ENCODE data around the gene MALSU1. TPM values are rescaled to one million over a fixed set of nuclear protein-coding genes. Genes with fewer than 3 reads are reported as not detected.

The MALSU1 gene
- total RNA-seq, 1 donor from 2014 or later, result 62.3 TPM

GRCh38 chr7:23291957-23292560 lies 7.1 kb upstream of the MALSU1 start:
- Histone ChIP-seq H3K4me2 (ENCODE audit: low read length) (no peak overlapping the region), H3K36me3 (ENCODE audit: insufficient read depth, low read length) (no peaks in the 10 kb centered on the region), H3K4me1 (ENCODE audit: insufficient read depth, low read length) (no peaks in the 10 kb centered on the region), H3K79me2 (ENCODE audit: insufficient read depth, low read length) (no peaks in the 10 kb centered on the region), H3K4me3 (ENCODE audit: insufficient read depth, low read depth, low read length) (no peak overlapping the region), H3K9me3 (ENCODE audit: insufficient read depth, low read depth, low read length) (no peaks in the 10 kb centered on the region), H3K9ac (ENCODE audit: low read length) (no peak overlapping the region), H2AFZ (ENCODE audit: low read depth, low read length) (no peak overlapping the region), H3K27ac (ENCODE audit: low read depth, low read length) (no peak overlapping the region), H3K27me3 (ENCODE audit: insufficient read depth, low read length) (no peaks in the 10 kb centered on the region), H4K20me1 (ENCODE audit: insufficient read depth, low read length) (no peaks in the 10 kb centered on the region)
- no peak for DNase-seq (ENCODE audit: low read depth)
- no peaks in the 10 kb centered on the region for H3K9me3 Mint-ChIP-seq (ENCODE audit: unreplicated experiment)
- no peak overlapping the region for H3K27ac Mint-ChIP-seq (ENCODE audit: unreplicated experiment)
- H3K4me3 Mint-ChIP-seq (ENCODE audit: unreplicated experiment), result no peak overlapping the region
- no peak for TF ChIP-seq EZH2 (IDR thresholded peaks at IDR 0.05; ENCODE audit: insufficient read depth, low read length)
- TF ChIP-seq, protein P1, sequence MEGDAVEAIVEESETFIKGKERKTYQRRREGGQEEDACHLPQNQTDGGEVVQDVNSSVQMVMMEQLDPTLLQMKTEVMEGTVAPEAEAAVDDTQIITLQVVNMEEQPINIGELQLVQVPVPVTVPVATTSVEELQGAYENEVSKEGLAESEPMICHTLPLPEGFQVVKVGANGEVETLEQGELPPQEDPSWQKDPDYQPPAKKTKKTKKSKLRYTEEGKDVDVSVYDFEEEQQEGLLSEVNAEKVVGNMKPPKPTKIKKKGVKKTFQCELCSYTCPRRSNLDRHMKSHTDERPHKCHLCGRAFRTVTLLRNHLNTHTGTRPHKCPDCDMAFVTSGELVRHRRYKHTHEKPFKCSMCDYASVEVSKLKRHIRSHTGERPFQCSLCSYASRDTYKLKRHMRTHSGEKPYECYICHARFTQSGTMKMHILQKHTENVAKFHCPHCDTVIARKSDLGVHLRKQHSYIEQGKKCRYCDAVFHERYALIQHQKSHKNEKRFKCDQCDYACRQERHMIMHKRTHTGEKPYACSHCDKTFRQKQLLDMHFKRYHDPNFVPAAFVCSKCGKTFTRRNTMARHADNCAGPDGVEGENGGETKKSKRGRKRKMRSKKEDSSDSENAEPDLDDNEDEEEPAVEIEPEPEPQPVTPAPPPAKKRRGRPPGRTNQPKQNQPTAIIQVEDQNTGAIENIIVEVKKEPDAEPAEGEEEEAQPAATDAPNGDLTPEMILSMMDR (IDR thresholded peaks at IDR 0.05; ENCODE audit: insufficient read depth, low read depth, low read length), result no peak
- peaks cover 2% of the 10 kb centered on the region for H3K4me1 Mint-ChIP-seq (ENCODE audit: low read depth, unreplicated experiment)
- FAIRE-seq, result no peak
- no peaks in the 10 kb centered on the region for H3K36me3 Mint-ChIP-seq (ENCODE audit: low read depth, unreplicated experiment)
- H3K27me3 Mint-ChIP-seq (ENCODE audit: low read depth, unreplicated experiment), result no peaks in the 10 kb centered on the region

DNA sequence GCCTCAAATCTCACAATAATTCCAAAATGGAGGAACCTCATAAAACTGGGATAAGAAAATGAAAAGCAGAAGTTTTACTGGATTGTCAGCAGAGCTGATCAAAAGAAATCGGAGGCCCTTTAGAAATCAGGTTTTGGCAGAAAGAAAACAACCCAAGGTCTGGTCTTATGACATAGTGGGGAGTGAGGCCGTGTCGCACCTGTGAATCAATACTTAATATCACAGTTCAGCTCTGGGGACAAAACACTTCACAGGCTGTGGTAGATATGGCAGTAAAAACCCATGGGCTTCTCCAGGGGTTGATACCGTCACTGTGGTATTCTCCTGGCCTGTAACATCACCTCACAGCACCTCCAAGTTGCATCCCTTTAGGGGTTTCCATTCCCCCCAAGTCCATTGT lies 6.5 kb upstream of the MALSU1 start:
- H3K9me3 Mint-ChIP-seq (ENCODE audit: unreplicated experiment), result no peaks in the 10 kb centered on the region
- H3K36me3 Mint-ChIP-seq (ENCODE audit: low read depth, unreplicated experiment), result no peaks in the 10 kb centered on the region
- H3K36me3 ChIP-seq (ENCODE audit: insufficient read depth, low read length), result no peaks in the 10 kb centered on the region
- no peaks in the 10 kb centered on the region for H4K20me1 ChIP-seq (ENCODE audit: insufficient read depth, low read length)
- H3K4me3 ChIP-seq (ENCODE audit: insufficient read depth, low read depth, low read length), result no peak overlapping the region
- H3K27me3 ChIP-seq (ENCODE audit: insufficient read depth, low read length), result no peaks in the 10 kb centered on the region
- no peak overlapping the region for H2AFZ ChIP-seq (ENCODE audit: low read depth, low read length)
- peaks cover 2% of the 10 kb centered on the region for H3K4me1 Mint-ChIP-seq (ENCODE audit: low read depth, unreplicated experiment)
- FAIRE-seq (no peak), DNase-seq (ENCODE audit: low read depth) (no peak)
- TF ChIP-seq, protein P1 (IDR thresholded peaks at IDR 0.05; ENCODE audit: insufficient read depth, low read depth, low read length), result no peak
- no peak for TF ChIP-seq EZH2 (IDR thresholded peaks at IDR 0.05; ENCODE audit: insufficient read depth, low read length)
- H3K4me1 ChIP-seq (ENCODE audit: insufficient read depth, low read length), result no peaks in the 10 kb centered on the region
- H3K4me3 Mint-ChIP-seq (ENCODE audit: unreplicated experiment), result no peak overlapping the region
- no peak overlapping the region for H3K4me2 ChIP-seq (ENCODE audit: low read length)
- H3K79me2 ChIP-seq (ENCODE audit: insufficient read depth, low read length), result no peaks in the 10 kb centered on the region
- H3K27me3 Mint-ChIP-seq (ENCODE audit: low read depth, unreplicated experiment), result no peaks in the 10 kb centered on the region
- H3K27ac Mint-ChIP-seq (ENCODE audit: unreplicated experiment), result no peak overlapping the region
- H3K9ac ChIP-seq (ENCODE audit: low read length), result no peak overlapping the region
- no peak overlapping the region for H3K27ac ChIP-seq (ENCODE audit: low read depth, low read length)
- no peaks in the 10 kb centered on the region for H3K9me3 ChIP-seq (ENCODE audit: insufficient read depth, low read depth, low read length)

- no peak for FAIRE-seq
- Histone ChIP-seq H2AFZ (ENCODE audit: low read depth, low read length) (no peak overlapping the region), H4K20me1 (ENCODE audit: insufficient read depth, low read length) (no peaks in the 10 kb centered on the region), H3K4me1 (ENCODE audit: insufficient read depth, low read length) (peaks cover 4% of the 10 kb centered on the region), H3K9me3 (ENCODE audit: insufficient read depth, low read depth, low read length) (no peaks in the 10 kb centered on the region), H3K79me2 (ENCODE audit: insufficient read depth, low read length) (no peaks in the 10 kb centered on the region), H3K4me2 (ENCODE audit: low read length) (no peak overlapping the region), H3K9ac (ENCODE audit: low read length) (no peak overlapping the region), H3K36me3 (ENCODE audit: insufficient read depth, low read length) (no peaks in the 10 kb centered on the region), H3K27ac (ENCODE audit: low read depth, low read length) (no peak overlapping the region), H3K4me3 (ENCODE audit: insufficient read depth, low read depth, low read length) (no peak overlapping the region), H3K27me3 (ENCODE audit: insufficient read depth, low read length) (no peaks in the 10 kb centered on the region)
- Mint-ChIP-seq H3K4me1 (ENCODE audit: low read depth, unreplicated experiment) (peaks cover 5% of the 10 kb centered on the region), H3K9me3 (ENCODE audit: unreplicated experiment) (no peaks in the 10 kb centered on the region), H3K27me3 (ENCODE audit: low read depth, unreplicated experiment) (no peaks in the 10 kb centered on the region), H3K27ac (ENCODE audit: unreplicated experiment) (no peak overlapping the region), H3K4me3 (ENCODE audit: unreplicated experiment) (no peak overlapping the region), H3K36me3 (ENCODE audit: low read depth, unreplicated experiment) (no peaks in the 10 kb centered on the region)
- TF ChIP-seq, protein P1 (IDR thresholded peaks at IDR 0.05; ENCODE audit: insufficient read depth, low read depth, low read length), result no peak
- TF ChIP-seq EZH2 (IDR thresholded peaks at IDR 0.05; ENCODE audit: insufficient read depth, low read length), result no peak
- no peak for DNase-seq (ENCODE audit: low read depth)
Observed at GRCh38 chr7:23293500-23294073, 5.6 kb upstream of the MALSU1 start.
